ENCODE data around the gene TOPBP1. TPM values are rescaled to one million over a fixed set of nuclear protein-coding genes. Genes with fewer than 3 reads are reported as not detected.

Gene TOPBP1
- total RNA-seq, 2 donors from 2014 or later: 49.2 to 52.3 TPM

- H3K9ac ChIP-seq (ENCODE audit: extremely low read depth, low read length, poor library complexity, severe bottlenecking): no peak overlapping the region
- H3K36me3 ChIP-seq (ENCODE audit: control insufficient read depth, insufficient read depth, low read length): peaks cover 90% of the 10 kb centered on the region
- H3K9me3 Mint-ChIP-seq: no peaks in the 10 kb centered on the region
- peaks cover 66% of the 10 kb centered on the region for H3K36me3 Mint-ChIP-seq (ENCODE audit: low read depth)
- no peaks in the 10 kb centered on the region for H3K4me1 Mint-ChIP-seq
- no peak for DNase-seq
- H3K4me3 ChIP-seq (ENCODE audit: low read length): no peak overlapping the region
- WGBS, 2 experiments (ENCODE audit: insufficient coverage in 1 of 2, insufficient read length in 1 of 2): 92 to 98% methylated on average over 2 to 4 of the region's 4 CpGs
- no peaks in the 10 kb centered on the region for H3K27me3 ChIP-seq (ENCODE audit: control insufficient read depth, insufficient read depth, low read length, poor library complexity, severe bottlenecking)
- H3K4me1 ChIP-seq (ENCODE audit: control insufficient read depth, insufficient read depth, low read length): no peaks in the 10 kb centered on the region
- no peaks in the 10 kb centered on the region for H3K27me3 Mint-ChIP-seq (ENCODE audit: insufficient read depth)
- H3K4me3 Mint-ChIP-seq: no peak overlapping the region
- no peak overlapping the region for H3K27ac Mint-ChIP-seq
- TF ChIP-seq CTCF (conservative IDR thresholded peaks at IDR 0.05): no peak
- no peak overlapping the region for H3K27ac ChIP-seq (ENCODE audit: low read depth, low read length)
- H3K9me3 ChIP-seq (ENCODE audit: control insufficient read depth, low read length): peaks cover 15% of the 10 kb centered on the region
Measured at GRCh38 chr3:133606902-133607301, 54.8 kb downstream of the TOPBP1 start.

GRCh38 chr3:133606342-133606741, 55.4 kb downstream of the TOPBP1 start:
- Mint-ChIP-seq H3K4me3 (no peak overlapping the region), H3K27me3 (ENCODE audit: insufficient read depth) (no peaks in the 10 kb centered on the region), H3K9me3 (no peaks in the 10 kb centered on the region), H3K27ac (no peak overlapping the region), H3K4me1 (no peaks in the 10 kb centered on the region), H3K36me3 (ENCODE audit: low read depth) (peaks cover 67% of the 10 kb centered on the region)
- Histone ChIP-seq H3K4me1 (ENCODE audit: control insufficient read depth, insufficient read depth, low read length) (no peaks in the 10 kb centered on the region), H3K4me3 (ENCODE audit: low read length) (no peak overlapping the region), H3K9ac (ENCODE audit: extremely low read depth, low read length, poor library complexity, severe bottlenecking) (no peak overlapping the region), H3K9me3 (ENCODE audit: control insufficient read depth, low read length) (peaks cover 15% of the 10 kb centered on the region), H3K27me3 (ENCODE audit: control insufficient read depth, insufficient read depth, low read length, poor library complexity, severe bottlenecking) (no peaks in the 10 kb centered on the region), H3K27ac (ENCODE audit: low read depth, low read length) (no peak overlapping the region), H3K36me3 (ENCODE audit: control insufficient read depth, insufficient read depth, low read length) (peaks cover 90% of the 10 kb centered on the region)
- 89% methylated on average over 1 of the region's 1 CpG; no CpG with 5 or more reads in 1 of the 2 experiments for WGBS, 2 experiments (ENCODE audit: insufficient coverage in 1 of 2, insufficient read length in 1 of 2)
- no peak for TF ChIP-seq CTCF (conservative IDR thresholded peaks at IDR 0.05)
- DNase-seq: no peak

GRCh38 chr3:133600572-133601081, 61.1 kb downstream of the TOPBP1 start:
- DNase-seq: no peak
- Histone ChIP-seq H3K27ac (ENCODE audit: low read depth, low read length) (no peak overlapping the region), H3K9me3 (ENCODE audit: control insufficient read depth, low read length) (no peaks in the 10 kb centered on the region), H3K4me3 (ENCODE audit: low read length) (no peak overlapping the region), H3K27me3 (ENCODE audit: control insufficient read depth, insufficient read depth, low read length, poor library complexity, severe bottlenecking) (no peaks in the 10 kb centered on the region), H3K36me3 (ENCODE audit: control insufficient read depth, insufficient read depth, low read length) (peaks cover 50% of the 10 kb centered on the region), H3K4me1 (ENCODE audit: control insufficient read depth, insufficient read depth, low read length) (peaks cover 3% of the 10 kb centered on the region), H3K9ac (ENCODE audit: extremely low read depth, low read length, poor library complexity, severe bottlenecking) (no peak overlapping the region)
- no peak for TF ChIP-seq CTCF (conservative IDR thresholded peaks at IDR 0.05)
- Mint-ChIP-seq H3K36me3 (ENCODE audit: low read depth) (peaks cover 32% of the 10 kb centered on the region), H3K4me1 (peaks cover 10% of the 10 kb centered on the region), H3K27me3 (ENCODE audit: insufficient read depth) (no peaks in the 10 kb centered on the region), H3K9me3 (no peaks in the 10 kb centered on the region), H3K4me3 (no peak overlapping the region), H3K27ac (no peak overlapping the region)
- 92 to 100% methylated on average over 1 of the region's 1 CpG for WGBS, 2 experiments (ENCODE audit: insufficient coverage in 1 of 2, insufficient read length in 1 of 2)
